Natural killer cell treated with Interleukin-12 subunit alpha and Interleukin-12 subunit beta and Interleukin-15 and Interleukin-18, amount 100 ng/mL, for 72 hours (primary cell): ENCODE data around the gene ARL5C. TPM values are rescaled to one million over a fixed set of nuclear protein-coding genes. Genes with fewer than 3 reads are reported as not detected.
A peak's percentile ranks its signal among the peaks of the same experiment; 100 is the strongest.
"Not testable (repeated sequence)": the region's sequence is repeated elsewhere in the genome, so short reads cannot be mapped to it uniquely, and the experiment has no call there.

Experiments used
- ATAC-seq, 2 donors: fragments of 150-1000 bp; cut with Tn5 transposase in 1 of 2; sonication (Bioruptor Pico), chemical (Tn5 transposase) in 1 of 2; 2 replicates each; pipeline ENCODE4 v1.10.0; 2021
- DNase-seq: peaks from one replicate; pipeline ENCODE4 v3.0.0; 2022; ENCODE audit warnings: low spot score
- H3K27ac Mint-ChIP-seq, 2 donors: 1 replicate in 1 of 2; 2 replicates in 1 of 2; pipeline ENCODE4 v1.8.0; 2022; ENCODE audit warnings: mixed read lengths in 2 of 2, mild to moderate bottlenecking in 1 of 2, moderate library complexity in 1 of 2
- H3K27me3 Mint-ChIP-seq, 2 donors: 1 replicate in 1 of 2; 2 replicates in 1 of 2; pipeline ENCODE4 v1.8.0; 2022; ENCODE audit warnings: mixed read lengths in 2 of 2
- H3K36me3 Mint-ChIP-seq: one replicate; pipeline ENCODE4 v1.8.0; 2022; ENCODE audit warnings: mixed read lengths
- H3K4me1 Mint-ChIP-seq, 2 donors: 1 replicate in 1 of 2; 2 replicates in 1 of 2; pipeline ENCODE4 v1.8.0; 2022; ENCODE audit warnings: low read depth in 2 of 2, mixed read lengths in 2 of 2, mild to moderate bottlenecking in 1 of 2
- H3K4me3 Mint-ChIP-seq: one replicate; pipeline ENCODE4 v1.8.0; 2022; ENCODE audit warnings: mixed read lengths
- H3K9me3 Mint-ChIP-seq: 2 replicates; pipeline ENCODE4 v1.8.0; 2022; ENCODE audit warnings: mixed read lengths
- total RNA-seq, 2 donors: library from RNA; stranded (reverse); gene quantifications; one replicate each; pipeline ENCODE4 v1.2.3, GENCODE V29; 2022

Gene ARL5C
- total RNA-seq, 2 donors from 2014 or later, result not detected

- H3K27ac Mint-ChIP-seq, result no peak overlapping the region
- no peak for ATAC-seq
- no peaks in the 10 kb centered on the region for H3K9me3 Mint-ChIP-seq
Measured at GRCh38 chr17:39132192-39132610, 33.8 kb downstream of the ARL5C start.

DNA sequence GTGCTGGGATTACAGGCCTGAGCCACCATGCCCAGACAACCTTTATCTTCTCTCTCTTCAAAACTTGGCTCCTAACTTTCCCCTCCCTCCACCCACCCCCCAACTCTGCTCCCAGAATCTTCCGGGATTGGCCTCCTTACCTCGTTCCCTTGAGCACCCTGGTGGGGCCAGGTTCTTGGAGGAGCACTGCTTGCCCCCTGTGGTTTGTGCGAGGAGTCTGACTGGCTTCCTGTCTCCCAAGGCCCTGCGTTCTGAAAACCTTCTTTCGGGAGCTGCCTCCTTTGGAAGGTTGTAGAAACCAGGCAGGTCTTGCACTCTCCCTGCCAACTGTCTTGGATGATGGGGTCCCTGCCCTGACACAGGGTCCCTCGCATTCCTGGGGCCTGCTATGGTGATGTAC is 34.3 kb downstream of the ARL5C start:
- ATAC-seq, result no peak
- no peak overlapping the region for H3K4me3 Mint-ChIP-seq
- no peaks in the 10 kb centered on the region for H3K9me3 Mint-ChIP-seq
- no peaks in the 10 kb centered on the region for H3K36me3 Mint-ChIP-seq
- no peak overlapping the region for H3K27ac Mint-ChIP-seq
- peaks cover 0 to 3% of the 10 kb centered on the region in 2 donors for H3K4me1 Mint-ChIP-seq
- no peak for DNase-seq
- H3K27me3 Mint-ChIP-seq, result peaks cover 0 to 2% of the 10 kb centered on the region in 2 donors

More at GRCh38 chr17:39132192-39132610, 33.8 kb downstream of the ARL5C start:
- Mint-ChIP-seq H3K4me3 (no peak overlapping the region), H3K27me3 (peaks cover 0 to 2% of the 10 kb centered on the region in 2 donors), H3K36me3 (no peaks in the 10 kb centered on the region), H3K4me1 (peaks cover 0 to 3% of the 10 kb centered on the region in 2 donors)
- no peak for DNase-seq

DNA sequence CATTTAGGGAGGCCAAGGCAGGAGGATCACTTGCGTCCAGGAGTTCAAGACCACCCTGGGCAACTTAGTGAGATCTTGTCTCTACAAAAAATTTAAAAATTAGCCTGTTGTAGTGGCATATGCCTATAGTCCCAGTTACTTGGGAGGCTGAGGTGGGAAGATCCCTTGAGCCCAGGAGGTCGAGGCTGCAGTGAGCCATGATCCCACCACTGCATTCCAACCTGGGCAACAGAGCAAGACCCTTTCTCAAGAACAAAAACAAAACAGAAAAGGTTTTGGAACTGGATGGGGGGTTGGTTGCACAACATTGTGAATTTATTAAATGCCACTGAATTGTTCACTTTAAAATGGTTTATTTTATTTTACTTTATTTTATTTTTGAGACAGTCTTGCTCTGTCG is 35.8 kb downstream of the ARL5C start:
- ATAC-seq, result no peak
- Mint-ChIP-seq H3K27me3 (peaks cover 0 to 2% of the 10 kb centered on the region in 2 donors), H3K36me3 (no peaks in the 10 kb centered on the region), H3K9me3 (no peaks in the 10 kb centered on the region), H3K4me1 (no peaks in the 10 kb centered on the region), H3K4me3 (no peak overlapping the region), H3K27ac (no peak overlapping the region)
- DNase-seq, result no peak

DNA sequence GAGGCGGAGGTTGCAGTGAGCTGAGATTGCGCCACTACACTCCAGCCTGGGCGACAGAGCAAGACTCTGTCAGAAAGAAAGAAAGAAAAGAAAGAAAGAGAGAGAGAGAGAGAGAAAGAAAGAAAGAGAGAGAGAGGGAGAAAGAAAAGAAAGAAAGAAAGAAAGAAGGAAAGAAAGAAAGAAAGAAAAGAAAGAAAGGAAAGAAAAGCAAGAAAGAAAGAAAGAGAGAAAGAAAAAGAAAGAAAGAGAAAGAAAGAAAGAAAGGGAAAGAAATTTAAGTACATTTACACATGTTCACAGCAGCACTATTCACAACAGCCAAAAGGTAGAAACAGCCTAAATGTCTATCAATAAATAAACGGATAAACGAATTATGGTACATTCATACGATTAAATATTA is 36.4 kb downstream of the ARL5C start:
- not testable (repeated sequence) for H3K4me3 Mint-ChIP-seq, H3K27me3 Mint-ChIP-seq, H3K27ac Mint-ChIP-seq, H3K36me3 Mint-ChIP-seq, H3K4me1 Mint-ChIP-seq, DNase-seq, ATAC-seq, H3K9me3 Mint-ChIP-seq

GRCh38 chr17:39126436-39126835 is 39.5 kb downstream of the ARL5C start:
- no peak for DNase-seq

DNA sequence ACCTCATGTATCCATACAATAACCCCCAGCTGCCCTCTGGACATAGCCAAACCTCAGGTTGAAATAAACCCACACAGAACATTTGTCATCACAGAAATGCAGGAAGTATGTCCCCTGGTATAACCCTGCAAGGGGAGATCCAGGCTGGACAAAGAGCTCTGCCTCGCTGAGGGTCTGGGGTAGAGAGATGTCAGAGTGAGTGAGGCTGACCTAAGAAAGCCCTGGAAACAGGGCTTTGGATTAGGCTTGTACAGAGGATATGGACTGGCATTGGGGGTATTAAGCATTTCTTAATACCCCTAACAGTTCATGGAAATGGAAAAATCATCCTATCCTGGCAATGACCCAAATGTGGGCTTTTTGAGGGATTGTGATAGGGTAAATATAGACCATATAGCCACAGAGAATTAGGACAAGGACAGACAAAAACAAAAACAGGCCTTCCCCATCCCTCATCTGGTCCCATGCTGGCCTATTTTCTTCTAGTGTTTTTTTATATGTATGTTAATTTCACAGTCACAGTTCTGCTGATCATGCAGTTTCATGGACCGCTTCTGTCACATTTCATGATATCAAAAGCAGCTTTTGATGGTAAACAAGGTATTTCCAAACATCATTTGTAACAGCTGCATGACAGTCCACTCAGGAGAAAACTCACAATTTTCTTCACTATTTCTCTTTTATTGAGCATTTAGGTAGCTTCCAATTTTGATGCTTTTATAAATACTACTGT is 40.7 kb downstream of the ARL5C start:
- no peak for ATAC-seq
- Mint-ChIP-seq H3K27ac (no peak overlapping the region), H3K27me3 (no peaks in the 10 kb centered on the region), H3K36me3 (no peaks in the 10 kb centered on the region), H3K4me3 (no peak overlapping the region), H3K9me3 (no peaks in the 10 kb centered on the region), H3K4me1 (no peaks in the 10 kb centered on the region)
- DNase-seq, result no peak

More at GRCh38 chr17:39126436-39126835, 39.5 kb downstream of the ARL5C start:
- ATAC-seq, result no peak
- Mint-ChIP-seq H3K27me3 (no peaks in the 10 kb centered on the region), H3K4me1 (no peaks in the 10 kb centered on the region), H3K27ac (no peak overlapping the region), H3K4me3 (no peak overlapping the region), H3K9me3 (no peaks in the 10 kb centered on the region), H3K36me3 (no peaks in the 10 kb centered on the region)

- Mint-ChIP-seq H3K27ac (no peak overlapping the region), H3K36me3 (no peaks in the 10 kb centered on the region), H3K9me3 (no peaks in the 10 kb centered on the region), H3K4me1 (no peaks in the 10 kb centered on the region), H3K4me3 (no peak overlapping the region), H3K27me3 (no peaks in the 10 kb centered on the region)
- ATAC-seq (peak in 1 of 2 donors; percentile 9), DNase-seq (no peak)
Measured at GRCh38 chr17:39123627-39124026, 42.3 kb downstream of the ARL5C start.

GRCh38 chr17:39122991-39123390 is 43.0 kb downstream of the ARL5C start:
- ATAC-seq, result no peak
- no peak overlapping the region for H3K27ac Mint-ChIP-seq
- H3K36me3 Mint-ChIP-seq, result no peaks in the 10 kb centered on the region
- no peaks in the 10 kb centered on the region for H3K9me3 Mint-ChIP-seq
- no peak for DNase-seq
- peaks cover 0 to 2% of the 10 kb centered on the region in 2 donors for H3K4me1 Mint-ChIP-seq
- H3K27me3 Mint-ChIP-seq, result no peaks in the 10 kb centered on the region
- H3K4me3 Mint-ChIP-seq, result no peak overlapping the region

DNA sequence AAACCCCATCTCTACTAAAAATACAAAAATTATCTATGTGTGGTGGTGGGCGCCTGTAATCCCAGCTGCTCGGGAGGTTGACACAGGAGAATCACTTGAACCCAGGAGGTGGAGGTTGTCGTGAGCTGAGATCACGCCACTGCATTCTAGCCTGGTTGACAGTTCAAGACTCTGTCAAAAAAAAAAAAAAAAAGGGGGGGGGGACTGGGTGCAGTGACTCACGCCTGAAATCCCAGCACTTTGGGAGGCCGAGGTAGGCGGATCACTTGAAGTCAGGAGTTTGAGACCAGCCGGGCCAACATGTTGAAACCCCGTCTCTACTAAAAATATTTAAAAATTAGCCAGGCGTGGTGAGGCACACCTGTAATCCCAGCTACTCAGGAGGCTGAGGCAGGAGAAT is 44.0 kb downstream of the ARL5C start:
- not testable (repeated sequence) for H3K4me1 Mint-ChIP-seq, H3K4me3 Mint-ChIP-seq, H3K27me3 Mint-ChIP-seq, DNase-seq, H3K36me3 Mint-ChIP-seq, ATAC-seq, H3K9me3 Mint-ChIP-seq, H3K27ac Mint-ChIP-seq

- H3K4me1 Mint-ChIP-seq, result peaks cover 0 to 8% of the 10 kb centered on the region in 2 donors
Measured at GRCh38 chr17:39118674-39119419, 47.1 kb downstream of the ARL5C start.

GRCh38 chr17:39116224-39116623 is 49.7 kb downstream of the ARL5C start:
- Mint-ChIP-seq H3K27ac (no peak overlapping the region), H3K4me3 (no peak overlapping the region), H3K36me3 (no peaks in the 10 kb centered on the region), H3K4me1 (peaks cover 0 to 8% of the 10 kb centered on the region in 2 donors), H3K27me3 (no peaks in the 10 kb centered on the region), H3K9me3 (no peaks in the 10 kb centered on the region)
- ATAC-seq, result no peak
- DNase-seq, result no peak

More at GRCh38 chr17:39118674-39119419, 47.1 kb downstream of the ARL5C start:
- no peaks in the 10 kb centered on the region for H3K36me3 Mint-ChIP-seq
- DNase-seq, result no peak
- no peaks in the 10 kb centered on the region for H3K27me3 Mint-ChIP-seq
- ATAC-seq, result no peak
- no peak overlapping the region for H3K4me3 Mint-ChIP-seq
- H3K27ac Mint-ChIP-seq, result no peak overlapping the region
- H3K9me3 Mint-ChIP-seq, result no peaks in the 10 kb centered on the region

DNA sequence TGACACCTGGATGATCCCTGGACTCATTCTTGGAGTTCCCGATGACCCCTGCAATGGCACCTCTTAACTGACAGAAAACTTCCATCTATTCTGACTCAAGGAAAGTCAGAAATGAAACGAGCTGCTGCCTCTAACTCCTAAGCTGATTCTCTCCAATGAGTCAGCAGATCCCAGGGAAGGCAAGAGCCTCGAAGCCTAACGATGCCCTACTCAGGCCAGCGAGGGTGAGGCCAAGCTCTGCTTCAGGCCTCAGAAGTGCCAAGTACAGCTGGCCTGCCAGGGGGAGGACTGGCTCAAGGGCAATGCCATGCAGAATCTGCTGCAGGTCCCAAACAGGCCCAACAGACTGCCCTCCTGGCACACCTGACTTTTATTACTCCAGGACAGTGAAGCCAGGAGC is 50.8 kb downstream of the ARL5C start:
- Mint-ChIP-seq H3K4me3 (no peak overlapping the region), H3K4me1 (peaks cover 0 to 8% of the 10 kb centered on the region in 2 donors), H3K27ac (no peak overlapping the region), H3K27me3 (no peaks in the 10 kb centered on the region), H3K9me3 (no peaks in the 10 kb centered on the region), H3K36me3 (no peaks in the 10 kb centered on the region)
- ATAC-seq (no peak), DNase-seq (no peak)

GRCh38 chr17:39114723-39115122 is 51.2 kb downstream of the ARL5C start:
- H3K36me3 Mint-ChIP-seq, result no peaks in the 10 kb centered on the region
- H3K4me1 Mint-ChIP-seq, result peaks cover 0 to 8% of the 10 kb centered on the region in 2 donors
- DNase-seq (no peak), ATAC-seq (no peak)
- no peaks in the 10 kb centered on the region for H3K9me3 Mint-ChIP-seq
- no peaks in the 10 kb centered on the region for H3K27me3 Mint-ChIP-seq
- no peak overlapping the region for H3K4me3 Mint-ChIP-seq
- no peak overlapping the region for H3K27ac Mint-ChIP-seq

DNA sequence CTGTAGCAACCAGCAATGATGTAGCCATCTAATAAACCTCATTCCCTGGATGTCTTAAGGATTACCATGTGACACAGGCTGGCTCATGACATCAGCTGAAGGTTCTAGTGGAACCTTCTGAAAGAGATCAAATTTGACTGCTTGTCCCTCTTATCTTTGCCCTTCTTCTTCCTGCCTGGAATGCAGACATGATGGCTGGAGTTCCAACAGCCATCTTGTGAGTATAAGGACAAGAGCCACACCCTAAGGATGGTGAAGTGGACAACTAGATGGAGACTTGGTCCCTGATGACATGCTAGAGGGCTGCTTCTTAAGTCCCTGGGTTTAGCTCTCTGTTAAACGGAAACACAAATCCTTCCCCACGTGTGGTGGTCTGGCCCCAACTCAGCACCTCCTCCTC is 52.1 kb downstream of the ARL5C start:
- Mint-ChIP-seq H3K4me3 (no peak overlapping the region), H3K27me3 (no peaks in the 10 kb centered on the region), H3K36me3 (no peaks in the 10 kb centered on the region), H3K4me1 (peaks cover 0 to 8% of the 10 kb centered on the region in 2 donors), H3K27ac (peak overlapping the region in 1 of 2 donors; percentile 17), H3K9me3 (no peaks in the 10 kb centered on the region)
- ATAC-seq (no peak), DNase-seq (no peak)
